ENCODE results near the gene CBFB. TPM values are rescaled to one million over a fixed set of nuclear protein-coding genes. Genes with fewer than 3 reads are reported as not detected.

Gene CBFB
- total RNA-seq, 2 donors from 2014 or later, result 27.0 to 46.2 TPM

DNA sequence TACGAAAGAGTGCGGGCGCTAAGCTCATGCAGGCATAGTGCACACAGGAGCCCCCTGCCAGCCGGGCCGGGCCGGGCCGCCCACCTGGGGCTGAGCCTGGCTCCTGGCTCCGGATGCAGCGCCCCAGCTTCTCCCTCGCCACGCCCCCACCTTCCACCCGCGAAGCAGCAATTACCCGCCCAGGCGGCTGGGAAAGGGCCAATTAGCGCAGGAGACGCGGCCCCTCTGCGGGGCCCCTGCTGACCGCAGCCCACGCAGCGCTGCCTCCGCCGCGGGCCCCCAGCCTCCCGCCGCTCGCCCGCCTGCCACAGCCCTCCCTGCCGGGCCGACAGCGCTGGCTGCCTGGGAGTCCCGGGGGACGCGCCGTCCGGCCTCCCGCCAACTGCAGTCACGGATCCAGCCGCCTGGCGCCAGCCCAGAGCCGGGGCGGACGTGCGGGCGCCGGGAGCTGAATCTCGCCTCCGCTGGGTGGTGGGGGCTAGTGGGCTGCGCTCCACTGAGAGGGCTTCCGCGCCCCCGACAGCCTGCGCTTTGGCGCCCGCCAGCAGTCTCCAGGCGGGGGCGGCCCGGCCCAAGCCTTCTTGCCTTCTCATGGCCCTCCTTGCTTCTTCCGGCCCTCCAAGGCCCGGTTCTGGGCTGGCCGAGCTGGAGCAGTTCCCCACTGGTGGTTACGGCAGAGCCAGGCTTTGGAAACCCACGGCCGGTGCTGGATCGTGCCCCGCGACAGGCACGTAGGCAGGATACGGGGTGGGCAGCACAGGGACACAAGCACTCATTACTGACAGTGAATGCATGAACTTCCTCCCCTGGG is 14.9 kb upstream of the CBFB start:
- under 1% methylated on average over 70 of the region's 70 CpGs for WGBS
- Histone ChIP-seq H3K9me3 (no peaks in the 10 kb centered on the region), H3K4me1 (replicated peaks) (peaks cover 3% of the 10 kb centered on the region), H3K36me3 (no peaks in the 10 kb centered on the region), H3K4me3 (peak overlapping the region; percentile 38 to 47), H3K27ac (peak overlapping the region in 1 of 2 donors; percentile 35), H3K27me3 (replicated peaks; ENCODE audit: insufficient read depth) (no peaks in the 10 kb centered on the region)
- TF ChIP-seq POLR2A (IDR thresholded peaks at IDR 0.05), result no peak
- TF ChIP-seq, protein P1, sequence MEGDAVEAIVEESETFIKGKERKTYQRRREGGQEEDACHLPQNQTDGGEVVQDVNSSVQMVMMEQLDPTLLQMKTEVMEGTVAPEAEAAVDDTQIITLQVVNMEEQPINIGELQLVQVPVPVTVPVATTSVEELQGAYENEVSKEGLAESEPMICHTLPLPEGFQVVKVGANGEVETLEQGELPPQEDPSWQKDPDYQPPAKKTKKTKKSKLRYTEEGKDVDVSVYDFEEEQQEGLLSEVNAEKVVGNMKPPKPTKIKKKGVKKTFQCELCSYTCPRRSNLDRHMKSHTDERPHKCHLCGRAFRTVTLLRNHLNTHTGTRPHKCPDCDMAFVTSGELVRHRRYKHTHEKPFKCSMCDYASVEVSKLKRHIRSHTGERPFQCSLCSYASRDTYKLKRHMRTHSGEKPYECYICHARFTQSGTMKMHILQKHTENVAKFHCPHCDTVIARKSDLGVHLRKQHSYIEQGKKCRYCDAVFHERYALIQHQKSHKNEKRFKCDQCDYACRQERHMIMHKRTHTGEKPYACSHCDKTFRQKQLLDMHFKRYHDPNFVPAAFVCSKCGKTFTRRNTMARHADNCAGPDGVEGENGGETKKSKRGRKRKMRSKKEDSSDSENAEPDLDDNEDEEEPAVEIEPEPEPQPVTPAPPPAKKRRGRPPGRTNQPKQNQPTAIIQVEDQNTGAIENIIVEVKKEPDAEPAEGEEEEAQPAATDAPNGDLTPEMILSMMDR (IDR thresholded peaks at IDR 0.05), result peak in 3 of 4 experiments; percentile 7 to 45 (median 39)
- TF ChIP-seq POLR2AphosphoS5 (IDR thresholded peaks at IDR 0.05), result no peak
- intact Hi-C loops (cut with DNase I), result no loop called here
- peak; percentile 26 for DNase-seq (ENCODE audit: low spot score)

DNA sequence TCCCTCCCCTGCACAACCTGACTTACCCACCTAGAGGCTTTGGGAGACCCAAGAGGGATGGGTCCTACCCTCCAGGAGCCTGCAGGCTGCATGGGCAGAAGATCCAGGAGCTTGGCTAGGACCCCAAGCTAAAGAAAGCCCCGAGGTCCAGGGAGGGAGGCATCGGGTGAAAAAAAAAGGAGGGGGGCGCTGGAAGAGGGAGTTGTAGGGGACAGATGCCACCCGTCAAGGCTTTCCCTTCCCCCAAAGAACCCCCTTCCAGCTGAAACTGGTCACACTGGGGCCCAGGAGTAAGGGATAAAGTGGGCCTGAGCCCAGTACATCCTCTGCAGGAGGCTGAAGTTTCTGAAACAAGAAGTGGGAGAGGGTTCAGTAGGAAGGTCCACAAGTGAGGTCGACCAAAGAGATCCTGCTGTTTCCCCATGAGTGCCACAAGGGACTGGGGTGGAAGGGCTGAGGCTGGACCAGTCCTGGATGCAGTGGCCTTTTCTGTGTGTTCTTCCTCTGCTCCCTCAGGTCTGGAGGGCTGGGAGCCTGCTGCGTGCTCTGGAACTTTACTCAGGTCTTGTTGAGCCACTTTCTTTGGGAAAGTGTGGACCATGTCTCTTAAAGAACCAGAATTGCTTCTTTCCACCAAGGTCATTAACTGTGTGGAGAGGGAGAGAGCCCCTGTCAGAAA is 14.2 kb upstream of the CBFB start:
- H3K27ac ChIP-seq, result no peak overlapping the region
- peaks cover 3% of the 10 kb centered on the region for H3K4me1 ChIP-seq (replicated peaks)
- peak overlapping the region in 1 of 2 donors; percentile 47 for H3K4me3 ChIP-seq
- H3K36me3 ChIP-seq, result no peaks in the 10 kb centered on the region
- TF ChIP-seq, protein P1 (IDR thresholded peaks at IDR 0.05), result peak in 1 of 4 experiments; percentile 4
- TF ChIP-seq POLR2A (IDR thresholded peaks at IDR 0.05) (no peak), POLR2AphosphoS5 (IDR thresholded peaks at IDR 0.05) (no peak)
- no peaks in the 10 kb centered on the region for H3K27me3 ChIP-seq (replicated peaks; ENCODE audit: insufficient read depth)
- no peaks in the 10 kb centered on the region for H3K9me3 ChIP-seq
- intact Hi-C loops (cut with DNase I), result no loop called here
- WGBS, result 51% methylated on average over 6 of the region's 6 CpGs
- no peak for DNase-seq (ENCODE audit: low spot score)

DNA sequence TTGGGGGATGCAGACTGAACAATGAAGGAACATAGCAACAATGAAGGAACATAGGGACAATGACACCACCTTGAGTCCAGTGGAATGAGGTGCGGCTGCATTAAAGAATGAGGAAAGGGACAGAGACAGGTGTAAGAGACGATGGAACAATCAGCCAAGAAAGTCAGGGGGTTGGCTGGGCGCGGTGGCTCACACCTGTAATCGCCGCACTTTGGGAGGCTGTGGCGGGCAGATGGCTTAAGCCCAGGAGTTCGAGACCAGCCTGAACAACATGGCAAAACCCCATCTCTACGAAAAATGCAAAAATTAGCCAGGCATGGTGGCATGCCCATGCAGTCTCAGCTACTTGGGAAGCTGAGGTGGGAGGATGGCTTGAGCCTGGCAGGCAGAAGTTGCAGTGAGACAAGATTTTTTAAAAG is 13.6 kb upstream of the CBFB start:
- intact Hi-C loops (cut with DNase I), result no loop called here
- Histone ChIP-seq H3K27me3 (replicated peaks; ENCODE audit: insufficient read depth) (no peaks in the 10 kb centered on the region), H3K4me3 (no peak overlapping the region), H3K36me3 (no peaks in the 10 kb centered on the region), H3K9me3 (no peaks in the 10 kb centered on the region), H3K27ac (no peak overlapping the region), H3K4me1 (replicated peaks) (peaks cover 3% of the 10 kb centered on the region)
- TF ChIP-seq POLR2A (IDR thresholded peaks at IDR 0.05) (no peak), POLR2AphosphoS5 (IDR thresholded peaks at IDR 0.05) (no peak)
- TF ChIP-seq, protein P1 (IDR thresholded peaks at IDR 0.05), result no peak
- WGBS, result 89% methylated on average over 9 of the region's 9 CpGs
- DNase-seq (ENCODE audit: low spot score), result no peak

DNA sequence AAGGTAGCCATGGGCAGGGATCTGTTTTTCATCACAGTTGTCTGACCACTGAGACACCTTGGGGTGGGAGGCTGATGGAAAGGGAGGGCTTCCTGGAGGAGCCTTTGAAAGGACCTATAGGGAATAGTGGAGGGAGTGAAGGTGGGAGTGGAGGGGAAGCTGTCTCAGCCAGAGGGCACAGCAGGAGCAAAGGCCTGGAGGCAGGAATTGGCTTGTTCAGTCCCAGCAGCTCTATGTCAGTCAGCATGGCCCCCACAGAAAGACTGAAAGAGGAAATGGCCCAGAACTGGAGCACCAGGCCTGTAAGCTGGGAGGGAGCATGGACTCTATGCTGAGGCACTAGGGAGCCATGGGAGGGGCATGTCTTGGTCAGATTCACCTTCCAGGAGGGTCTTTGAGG is 12.8 kb upstream of the CBFB start:
- no peak overlapping the region for H3K4me3 ChIP-seq
- intact Hi-C loops (cut with DNase I), result no loop called here
- H3K36me3 ChIP-seq, result no peaks in the 10 kb centered on the region
- TF ChIP-seq POLR2AphosphoS5 (IDR thresholded peaks at IDR 0.05), result no peak
- TF ChIP-seq, protein P1 (IDR thresholded peaks at IDR 0.05), result no peak
- no peak for DNase-seq (ENCODE audit: low spot score)
- H3K4me1 ChIP-seq (replicated peaks), result peaks cover 3% of the 10 kb centered on the region
- no peaks in the 10 kb centered on the region for H3K27me3 ChIP-seq (replicated peaks; ENCODE audit: insufficient read depth)
- no peak overlapping the region for H3K27ac ChIP-seq
- H3K9me3 ChIP-seq, result no peaks in the 10 kb centered on the region
